Stomach (tissue), 9 donors: Measurements from ENCODE around the gene NUDT16L1. TPM values are rescaled to one million over a fixed set of nuclear protein-coding genes. Genes with fewer than 3 reads are reported as not detected.

Experiments
- DNase-seq, 2 donors: peaks; one replicate each; pipeline versions ENCODE4 v3.0.0 to v3.0.0-alpha.2; 2013 to 2019
- H3K27ac ChIP-seq, 5 donors: fragments of 200-600 bp in 4 of 5; sonication (generic) in 4 of 5; one replicate each; pipeline ENCODE4 v1.5.1; 2013 to 2019; ENCODE audit warnings: mild to moderate bottlenecking in 1 of 5, moderate library complexity in 1 of 5
- H3K27me3 ChIP-seq, 3 donors: fragments of 200-600 bp; sonication (generic); one replicate each; pipeline ENCODE4 v1.5.1; 2017 to 2019; ENCODE audit warnings: mixed run types in 1 of 3
- H3K36me3 ChIP-seq, 4 donors: fragments of 200-600 bp; sonication (generic); 1 replicate in 3 of 4; 2 replicates in 1 of 4; pipeline ENCODE4 v1.5.1; 2016 to 2019
- H3K4me1 ChIP-seq, 4 donors: fragments of 200-600 bp; sonication (generic); one replicate each; pipeline ENCODE4 v1.5.1; 2016 to 2019
- H3K4me3 ChIP-seq, 4 donors: fragments of 200-600 bp; sonication (generic) in 3 of 4; one replicate each; pipeline ENCODE4 v1.5.1; 2016 to 2019; ENCODE audit warnings: mild to moderate bottlenecking in 1 of 4
- H3K9me3 ChIP-seq, 4 donors: fragments of 200-600 bp; sonication (generic); one replicate each; pipeline ENCODE4 v1.5.1; 2016 to 2019
- CTCF ChIP-seq, 7 experiments: fragments of 450-650 bp in 4 of 7; fragments of 200-600 bp in 3 of 7; sonication (generic) in 3 of 7; IDR thresholded peaks; one replicate each; pipeline ENCODE4 v1.5.1; 2016 to 2019; ENCODE audit warnings: antibody characterized with exemption in 7 of 7, control low read depth in 2 of 7, mild to moderate bottlenecking in 1 of 7
- EP300 ChIP-seq: sonication (generic); formaldehyde crosslinking; IDR thresholded peaks from one replicate; pipeline ENCODE4 v1.6.1; 2017; ENCODE audit warnings: antibody characterized with exemption
- POLR2A ChIP-seq, 4 donors: fragments of 450-650 bp; IDR thresholded peaks; one replicate each; pipeline ENCODE4 v1.6.1; 2016; ENCODE audit warnings: antibody characterized with exemption in 4 of 4, control low read depth in 2 of 4, mild to moderate bottlenecking in 1 of 4, moderate library complexity in 1 of 4
- POLR2AphosphoS5 ChIP-seq, 3 donors: sonication (generic); formaldehyde crosslinking; IDR thresholded peaks; one replicate each; pipeline ENCODE4 v1.6.1; 2016; ENCODE audit warnings: antibody characterized with exemption in 3 of 3
- WGBS, 5 donors: extraction: QIAGEN DNeasy Blood & Tissue Kit in 3 of 5; methylation state at CpG; one replicate each; pipeline versions ENCODE4 v1.1.5 to v1.1.7; 2013 to 2018; 5-methylcytosine and 5-hydroxymethylcytosine counted together
- intact Hi-C: fragments of 100-400 bp; cut with DNase I; formaldehyde crosslinking; loops from one replicate; pipeline ENCODE4 v1.15.1; 2023; ENCODE audit warnings: low total_unique reads
- polyA plus RNA-seq, 3 donors: library from polyadenylated mRNA; stranded (reverse); fragments of 200-250 nt; gene quantifications; one replicate each; pipeline ENCODE4 v1.2.3, GENCODE V29; 2013
- total RNA-seq, 5 donors: library from RNA; depleted of rRNA; stranded (reverse); fragments of >200 nt; gene quantifications; one replicate each; pipeline versions ENCODE4 v1.1.0 to v1.2.3, GENCODE V29; 2014 to 2016
- donor health status: healthy with polysubstance abuse.
- donor health status: Bipolar disorder and iron deficiency.
- donor health status: healthy.

The NUDT16L1 gene
- total and polyA plus RNA-seq, 8 donors = 3.5 to 48.2 (median 35.3) TPM

GRCh38 chr16:4652561-4652960, 40.8 kb upstream of the NUDT16L1 start:
- WGBS, 5 donors = 43 to 79% (median 57%) methylated on average over 10 to 25 of the region's 25 CpGs

GRCh38 chr16:4654011-4654963, 39.1 kb upstream of the NUDT16L1 start:
- Histone ChIP-seq H3K27ac (peak overlapping the region; percentile 80 to 90 (median 82)), H3K4me1 (peaks cover 40 to 78% (median 56%) of the 10 kb centered on the region in 4 donors), H3K27me3 (no peaks in the 10 kb centered on the region), H3K9me3 (no peaks in the 10 kb centered on the region), H3K36me3 (peaks cover 55 to 95% (median 92%) of the 10 kb centered on the region in 4 donors), H3K4me3 (peak overlapping the region in 1 of 4 donors; percentile 3)
- TF ChIP-seq EP300 (no peak), POLR2A (IDR thresholded peaks at IDR 0.05) (no peak), CTCF (IDR thresholded peaks at IDR 0.05) (peak in 1 of 7 experiments; percentile 27), POLR2AphosphoS5 (IDR thresholded peaks at IDR 0.05) (peak in 2 of 3 donors; percentile 24 to 66)
- DNase-seq = peak; percentile 90 to 95
- intact Hi-C loops = no loop called here
- WGBS, 5 donors = 33 to 58% (median 47%) methylated on average over 15 to 16 of the region's 16 CpGs

More at GRCh38 chr16:4652561-4652960, 40.8 kb upstream of the NUDT16L1 start:
- Histone ChIP-seq H3K9me3 (no peaks in the 10 kb centered on the region), H3K27ac (peak overlapping the region; percentile 80 to 90 (median 82)), H3K4me3 (no peak overlapping the region), H3K4me1 (peaks cover 40 to 71% (median 56%) of the 10 kb centered on the region in 4 donors), H3K27me3 (no peaks in the 10 kb centered on the region), H3K36me3 (peaks cover 39 to 88% (median 80%) of the 10 kb centered on the region in 4 donors)
- intact Hi-C loops = no loop called here
- no peak for TF ChIP-seq EP300
- TF ChIP-seq CTCF (IDR thresholded peaks at IDR 0.05) = no peak
- TF ChIP-seq POLR2AphosphoS5 (IDR thresholded peaks at IDR 0.05) = no peak
- TF ChIP-seq POLR2A (IDR thresholded peaks at IDR 0.05) = no peak
- no peak for DNase-seq

- DNase-seq = no peak
- 62 to 70% (median 68%) methylated on average over 8 to 12 of the region's 12 CpGs for WGBS, 5 donors
- Histone ChIP-seq H3K27ac (peak overlapping the region; percentile 68 to 90 (median 81)), H3K4me3 (no peak overlapping the region), H3K9me3 (no peaks in the 10 kb centered on the region), H3K27me3 (no peaks in the 10 kb centered on the region), H3K4me1 (peaks cover 47 to 79% (median 56%) of the 10 kb centered on the region in 4 donors), H3K36me3 (peaks cover 62 to 99% (median 97%) of the 10 kb centered on the region in 4 donors)
- intact Hi-C loops = no loop called here
- TF ChIP-seq CTCF (IDR thresholded peaks at IDR 0.05) (no peak), EP300 (no peak), POLR2A (IDR thresholded peaks at IDR 0.05) (no peak), POLR2AphosphoS5 (IDR thresholded peaks at IDR 0.05) (no peak)
Observed at GRCh38 chr16:4654964-4655590, 38.3 kb upstream of the NUDT16L1 start.

GRCh38 chr16:4655801-4656200, 37.6 kb upstream of the NUDT16L1 start:
- Histone ChIP-seq H3K27me3 (no peaks in the 10 kb centered on the region), H3K4me3 (no peak overlapping the region), H3K9me3 (no peaks in the 10 kb centered on the region), H3K36me3 (peaks cover 62 to 99% (median 94%) of the 10 kb centered on the region in 4 donors), H3K4me1 (peaks cover 54 to 79% (median 57%) of the 10 kb centered on the region in 4 donors), H3K27ac (peak overlapping the region; percentile 68 to 90 (median 81))
- TF ChIP-seq EP300 (no peak), POLR2AphosphoS5 (IDR thresholded peaks at IDR 0.05) (no peak), CTCF (IDR thresholded peaks at IDR 0.05) (no peak), POLR2A (IDR thresholded peaks at IDR 0.05) (no peak)
- WGBS, 5 donors = 67 to 84% (median 81%) methylated on average over 3 to 6 of the region's 6 CpGs
- no peak for DNase-seq
- intact Hi-C loops = no loop called here
